Kidney epithelial cell (primary cell): ENCODE data around the gene ZBTB34. TPM values are rescaled to one million over a fixed set of nuclear protein-coding genes. Genes with fewer than 3 reads are reported as not detected.

Experiments
- DNase-seq: peaks from one replicate; pipeline ENCODE4 v3.0.0-alpha.2; 2010; ENCODE audit warnings: low read depth
- H3K27me3 ChIP-seq: 2 replicates; pipeline ENCODE4 v1.6.0; 2011; ENCODE audit warnings: low read length; ENCODE audit not compliant: control insufficient read depth, insufficient read depth
- H3K36me3 ChIP-seq: 2 replicates; pipeline ENCODE4 v1.5.1; 2011; ENCODE audit warnings: low read length; ENCODE audit not compliant: control insufficient read depth, insufficient read depth
- H3K4me3 ChIP-seq: 2 replicates; pipeline ENCODE4 v1.5.1; 2011; ENCODE audit warnings: low read depth, mild to moderate bottlenecking, control low read depth, low read length
- CTCF ChIP-seq: IDR thresholded peaks from 2 replicates; pipeline ENCODE4 v1.5.1; 2011; ENCODE audit warnings: mild to moderate bottlenecking, moderate library complexity, low read length, control low read depth, inconsistent platforms; ENCODE audit not compliant: insufficient read depth, poor library complexity, severe bottlenecking
- total RNA-seq: library from RNA; depleted of rRNA; stranded (reverse); fragments of >200 nt; gene quantifications from 2 replicates; pipeline ENCODE4 v1.2.3, GENCODE V29; 2015

The ZBTB34 gene
- total RNA-seq, 1 donor from 2014 or later, result 11.2 TPM

DNA sequence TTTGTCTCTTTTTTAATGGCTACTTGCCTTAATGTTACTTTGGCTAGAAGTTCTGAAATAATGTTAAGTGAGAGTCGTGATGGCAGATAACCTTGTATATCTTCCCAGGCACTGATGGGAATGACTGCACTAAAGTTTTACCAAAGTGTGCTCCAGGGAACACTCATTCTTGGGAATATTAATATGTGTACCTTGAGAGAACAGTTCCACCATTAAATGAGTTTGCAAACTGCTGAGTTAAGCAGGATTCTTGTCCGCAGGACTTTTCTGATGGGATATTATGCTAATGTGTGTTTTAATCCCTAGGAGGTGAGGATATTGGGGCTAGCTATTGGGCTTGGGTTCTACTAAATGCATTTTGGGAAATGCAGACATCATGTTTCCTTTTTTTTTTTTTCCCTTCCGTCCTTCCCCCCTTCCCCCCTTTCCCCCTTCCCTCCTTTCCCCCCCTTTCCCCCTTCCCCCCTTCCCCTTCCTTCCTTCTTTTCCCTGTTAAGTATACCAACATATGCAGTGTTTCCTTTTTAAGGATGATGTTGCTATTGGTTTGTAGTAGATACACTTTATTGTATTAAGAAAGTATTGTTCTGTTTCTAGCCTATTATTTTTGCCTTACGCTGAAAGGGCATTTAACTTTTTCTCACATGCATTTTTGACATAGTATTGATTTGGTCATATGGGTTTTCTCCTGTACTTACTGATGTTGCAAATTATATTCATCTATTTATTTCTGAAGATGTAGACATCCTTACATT, 15.5 kb downstream of the ZBTB34 start:
- Histone ChIP-seq H3K36me3 (peaks cover 1% of the 10 kb centered on the region), H3K4me3 (no peak overlapping the region), H3K27me3 (no peaks in the 10 kb centered on the region)
- no peak for TF ChIP-seq CTCF
- DNase-seq, result no peak

- Histone ChIP-seq H3K27me3 (no peaks in the 10 kb centered on the region), H3K4me3 (no peak overlapping the region), H3K36me3 (peaks cover 1% of the 10 kb centered on the region)
- no peak for DNase-seq
- no peak for TF ChIP-seq CTCF
Measured at GRCh38 chr9:126876531-126876930, 16.1 kb downstream of the ZBTB34 start.

DNA sequence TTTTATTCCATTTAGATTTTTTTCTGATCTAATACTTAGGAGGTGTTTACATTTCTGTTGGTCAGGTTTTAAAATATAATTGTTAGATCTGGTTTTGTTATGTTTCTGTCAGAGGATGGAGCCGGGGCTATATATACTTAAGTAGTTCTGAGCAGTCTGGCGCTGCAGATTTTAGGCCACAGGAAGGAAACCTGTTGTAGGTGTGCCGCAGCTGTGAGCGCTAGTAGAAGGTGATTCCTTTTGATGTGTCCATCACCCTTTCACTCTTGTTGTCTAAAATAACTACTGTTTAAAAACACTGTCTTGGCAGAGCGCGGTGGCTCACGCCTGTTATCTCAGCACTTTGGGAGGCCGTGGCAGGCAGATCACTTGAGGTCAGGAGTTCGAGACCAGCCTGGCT, 17.0 kb downstream of the ZBTB34 start:
- no peaks in the 10 kb centered on the region for H3K27me3 ChIP-seq
- no peak overlapping the region for H3K4me3 ChIP-seq
- DNase-seq, result no peak
- peaks cover 1% of the 10 kb centered on the region for H3K36me3 ChIP-seq
- TF ChIP-seq CTCF, result no peak

DNA sequence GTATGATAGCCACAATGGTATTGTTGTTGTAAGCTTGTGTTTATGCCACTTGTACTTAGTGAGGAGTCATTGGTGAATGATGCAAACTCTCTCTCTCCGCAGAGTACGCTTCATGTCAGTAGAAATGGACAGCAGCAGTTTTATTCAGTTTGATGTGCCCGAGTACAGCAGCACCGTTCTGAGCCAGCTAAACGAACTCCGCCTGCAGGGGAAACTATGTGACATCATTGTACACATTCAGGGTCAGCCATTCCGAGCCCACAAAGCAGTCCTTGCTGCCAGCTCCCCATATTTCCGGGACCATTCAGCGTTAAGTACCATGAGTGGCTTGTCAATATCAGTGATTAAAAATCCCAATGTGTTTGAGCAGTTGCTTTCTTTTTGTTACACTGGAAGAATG, 18.8 kb downstream of the ZBTB34 start:
- H3K4me3 ChIP-seq, result no peak overlapping the region
- H3K36me3 ChIP-seq, result peaks cover 1% of the 10 kb centered on the region
- no peak for TF ChIP-seq CTCF
- no peak for DNase-seq
- no peaks in the 10 kb centered on the region for H3K27me3 ChIP-seq

DNA sequence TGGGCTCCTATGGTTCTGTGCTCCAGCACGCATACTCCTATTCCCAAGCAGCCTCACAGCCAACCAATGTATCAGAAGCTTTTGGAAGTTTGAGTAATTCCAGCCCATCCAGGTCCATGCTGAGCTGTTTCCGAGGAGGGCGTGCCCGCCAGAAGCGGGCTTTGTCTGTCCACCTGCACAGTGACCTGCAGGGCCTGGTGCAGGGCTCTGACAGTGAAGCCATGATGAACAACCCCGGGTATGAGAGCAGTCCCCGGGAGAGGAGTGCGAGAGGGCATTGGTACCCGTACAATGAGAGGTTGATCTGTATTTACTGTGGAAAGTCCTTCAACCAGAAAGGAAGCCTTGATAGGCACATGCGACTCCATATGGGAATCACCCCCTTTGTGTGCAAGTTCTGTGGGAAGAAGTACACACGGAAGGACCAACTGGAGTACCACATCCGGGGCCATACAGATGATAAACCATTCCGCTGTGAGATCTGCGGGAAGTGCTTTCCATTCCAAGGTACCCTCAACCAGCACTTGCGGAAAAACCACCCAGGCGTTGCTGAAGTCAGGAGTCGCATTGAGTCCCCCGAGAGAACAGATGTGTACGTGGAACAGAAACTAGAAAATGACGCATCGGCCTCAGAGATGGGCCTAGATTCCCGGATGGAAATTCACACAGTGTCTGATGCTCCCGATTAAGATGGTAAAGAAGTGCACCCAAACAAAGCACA, 19.9 kb downstream of the ZBTB34 start:
- Histone ChIP-seq H3K27me3 (no peaks in the 10 kb centered on the region), H3K36me3 (peaks cover 1% of the 10 kb centered on the region), H3K4me3 (no peak overlapping the region)
- TF ChIP-seq CTCF, result no peak
- DNase-seq, result no peak
